ENCODE data around the gene PTGFRN. TPM values are rescaled to one million over a fixed set of nuclear protein-coding genes. Genes with fewer than 3 reads are reported as not detected.
"Not testable (repeated sequence)": the region's sequence is repeated elsewhere in the genome, so short reads cannot be mapped to it uniquely, and the experiment has no call there.

Gene PTGFRN
- total RNA-seq, 1 donor from 2014 or later, result 38.0 TPM

GRCh38 chr1:116956378-116956777 lies 46.7 kb downstream of the PTGFRN start:
- Mint-ChIP-seq H3K4me1 (ENCODE audit: low read depth) (no peaks in the 10 kb centered on the region), H3K27me3 (ENCODE audit: insufficient read depth) (no peaks in the 10 kb centered on the region), H3K36me3 (ENCODE audit: low read depth) (peaks cover 4% of the 10 kb centered on the region), H3K27ac (no peak overlapping the region), H3K9me3 (no peaks in the 10 kb centered on the region), H3K4me3 (no peak overlapping the region)
- intact Hi-C loops (cut with micrococcal nuclease), result no loop called here
- no peak for DNase-seq (ENCODE audit: low spot score)

GRCh38 chr1:116957646-116958045 lies 47.9 kb downstream of the PTGFRN start:
- H3K9me3 Mint-ChIP-seq, result no peaks in the 10 kb centered on the region
- no peaks in the 10 kb centered on the region for H3K4me1 Mint-ChIP-seq (ENCODE audit: low read depth)
- intact Hi-C loops (cut with micrococcal nuclease), result no loop called here
- no peak overlapping the region for H3K27ac Mint-ChIP-seq
- no peaks in the 10 kb centered on the region for H3K27me3 Mint-ChIP-seq (ENCODE audit: insufficient read depth)
- no peaks in the 10 kb centered on the region for H3K36me3 Mint-ChIP-seq (ENCODE audit: low read depth)
- no peak overlapping the region for H3K4me3 Mint-ChIP-seq
- DNase-seq (ENCODE audit: low spot score), result no peak

- H3K9me3 Mint-ChIP-seq, result no peaks in the 10 kb centered on the region
- H3K27me3 Mint-ChIP-seq (ENCODE audit: insufficient read depth), result no peaks in the 10 kb centered on the region
- H3K27ac Mint-ChIP-seq, result no peak overlapping the region
- DNase-seq (ENCODE audit: low spot score), result no peak
- intact Hi-C loops (cut with micrococcal nuclease), result no loop called here
- no peak overlapping the region for H3K4me3 Mint-ChIP-seq
- H3K36me3 Mint-ChIP-seq (ENCODE audit: low read depth), result no peaks in the 10 kb centered on the region
- H3K4me1 Mint-ChIP-seq (ENCODE audit: low read depth), result no peaks in the 10 kb centered on the region
These were observed 48.4 kb downstream of the PTGFRN start for GRCh38 chr1:116958110-116958509.

- Mint-ChIP-seq H3K27me3 (ENCODE audit: insufficient read depth) (no peaks in the 10 kb centered on the region), H3K36me3 (ENCODE audit: low read depth) (no peaks in the 10 kb centered on the region), H3K27ac (peak overlapping the region; percentile 11), H3K9me3 (no peaks in the 10 kb centered on the region), H3K4me3 (no peak overlapping the region), H3K4me1 (ENCODE audit: low read depth) (no peaks in the 10 kb centered on the region)
- intact Hi-C loops (cut with micrococcal nuclease), result no loop called here
- no peak for DNase-seq (ENCODE audit: low spot score)
These were observed 49.3 kb downstream of the PTGFRN start for GRCh38 chr1:116958977-116959376.

- Mint-ChIP-seq H3K27ac (no peak overlapping the region), H3K4me3 (no peak overlapping the region), H3K4me1 (ENCODE audit: low read depth) (no peaks in the 10 kb centered on the region), H3K36me3 (ENCODE audit: low read depth) (peaks cover 2% of the 10 kb centered on the region), H3K9me3 (no peaks in the 10 kb centered on the region), H3K27me3 (ENCODE audit: insufficient read depth) (no peaks in the 10 kb centered on the region)
- intact Hi-C loops (cut with micrococcal nuclease), result no loop called here
- no peak for DNase-seq (ENCODE audit: low spot score)
These were observed 51.9 kb downstream of the PTGFRN start for GRCh38 chr1:116961606-116962005.

- Mint-ChIP-seq H3K9me3 (no peaks in the 10 kb centered on the region), H3K27me3 (ENCODE audit: insufficient read depth) (no peaks in the 10 kb centered on the region), H3K27ac (no peak overlapping the region), H3K4me3 (no peak overlapping the region), H3K4me1 (ENCODE audit: low read depth) (no peaks in the 10 kb centered on the region), H3K36me3 (ENCODE audit: low read depth) (peaks cover 4% of the 10 kb centered on the region)
- intact Hi-C loops (cut with micrococcal nuclease), result no loop called here
- DNase-seq (ENCODE audit: low spot score), result no peak
These were observed 53.4 kb downstream of the PTGFRN start for GRCh38 chr1:116962987-116963639.

GRCh38 chr1:116966791-116967190 lies 57.1 kb downstream of the PTGFRN start:
- Mint-ChIP-seq H3K4me3 (no peak overlapping the region), H3K4me1 (ENCODE audit: low read depth) (no peaks in the 10 kb centered on the region), H3K9me3 (no peaks in the 10 kb centered on the region), H3K36me3 (ENCODE audit: low read depth) (peaks cover 8% of the 10 kb centered on the region), H3K27ac (no peak overlapping the region), H3K27me3 (ENCODE audit: insufficient read depth) (no peaks in the 10 kb centered on the region)
- intact Hi-C loops (cut with micrococcal nuclease), result loop anchor here (5.0 kb wide), 1 partner anchor 34 kb away; no protein-coding TSS in a partner anchor
- DNase-seq (ENCODE audit: low spot score), result no peak

GRCh38 chr1:116968724-116969123 lies 59.0 kb downstream of the PTGFRN start:
- no peaks in the 10 kb centered on the region for H3K27me3 Mint-ChIP-seq (ENCODE audit: insufficient read depth)
- H3K36me3 Mint-ChIP-seq (ENCODE audit: low read depth), result peaks cover 10% of the 10 kb centered on the region
- no peak for DNase-seq (ENCODE audit: low spot score)
- no peak overlapping the region for H3K4me3 Mint-ChIP-seq
- H3K4me1 Mint-ChIP-seq (ENCODE audit: low read depth), result no peaks in the 10 kb centered on the region
- no peak overlapping the region for H3K27ac Mint-ChIP-seq
- intact Hi-C loops (cut with micrococcal nuclease), result loop anchor here (5.0 kb wide), 1 partner anchor 36 kb away; no protein-coding TSS in a partner anchor
- no peaks in the 10 kb centered on the region for H3K9me3 Mint-ChIP-seq

- no peak overlapping the region for H3K4me3 Mint-ChIP-seq
- intact Hi-C loops (cut with micrococcal nuclease), result no loop called here
- H3K9me3 Mint-ChIP-seq, result no peaks in the 10 kb centered on the region
- no peak overlapping the region for H3K27ac Mint-ChIP-seq
- peaks cover 18% of the 10 kb centered on the region for H3K36me3 Mint-ChIP-seq (ENCODE audit: low read depth)
- no peak for DNase-seq (ENCODE audit: low spot score)
- no peaks in the 10 kb centered on the region for H3K4me1 Mint-ChIP-seq (ENCODE audit: low read depth)
- H3K27me3 Mint-ChIP-seq (ENCODE audit: insufficient read depth), result no peaks in the 10 kb centered on the region
These were observed 61.6 kb downstream of the PTGFRN start for GRCh38 chr1:116971258-116971860.

GRCh38 chr1:116971965-116972673 lies 62.4 kb downstream of the PTGFRN start:
- Mint-ChIP-seq H3K27ac (no peak overlapping the region), H3K4me3 (no peak overlapping the region), H3K27me3 (ENCODE audit: insufficient read depth) (no peaks in the 10 kb centered on the region), H3K36me3 (ENCODE audit: low read depth) (peaks cover 18% of the 10 kb centered on the region), H3K4me1 (ENCODE audit: low read depth) (no peaks in the 10 kb centered on the region), H3K9me3 (no peaks in the 10 kb centered on the region)
- intact Hi-C loops (cut with micrococcal nuclease), result no loop called here
- no peak for DNase-seq (ENCODE audit: low spot score)

GRCh38 chr1:116972674-116973030 lies 62.9 kb downstream of the PTGFRN start:
- no peaks in the 10 kb centered on the region for H3K9me3 Mint-ChIP-seq
- H3K4me3 Mint-ChIP-seq, result no peak overlapping the region
- H3K36me3 Mint-ChIP-seq (ENCODE audit: low read depth), result peaks cover 20% of the 10 kb centered on the region
- H3K4me1 Mint-ChIP-seq (ENCODE audit: low read depth), result no peaks in the 10 kb centered on the region
- no peak for DNase-seq (ENCODE audit: low spot score)
- no peaks in the 10 kb centered on the region for H3K27me3 Mint-ChIP-seq (ENCODE audit: insufficient read depth)
- intact Hi-C loops (cut with micrococcal nuclease), result no loop called here
- no peak overlapping the region for H3K27ac Mint-ChIP-seq

GRCh38 chr1:116980309-116980708 lies 70.6 kb downstream of the PTGFRN start:
- H3K27ac Mint-ChIP-seq; H3K9me3 Mint-ChIP-seq; DNase-seq (ENCODE audit: low spot score); intact Hi-C loops (cut with micrococcal nuclease); H3K4me3 Mint-ChIP-seq; H3K27me3 Mint-ChIP-seq (ENCODE audit: insufficient read depth): not testable (repeated sequence)
- peaks cover 14% of the 10 kb centered on the region for H3K36me3 Mint-ChIP-seq (ENCODE audit: low read depth)
- peaks cover 14% of the 10 kb centered on the region for H3K4me1 Mint-ChIP-seq (ENCODE audit: low read depth)

GRCh38 chr1:116981521-116982037 lies 71.9 kb downstream of the PTGFRN start:
- Mint-ChIP-seq H3K9me3 (peaks cover 3% of the 10 kb centered on the region), H3K4me1 (ENCODE audit: low read depth) (peaks cover 19% of the 10 kb centered on the region), H3K4me3 (no peak overlapping the region), H3K36me3 (ENCODE audit: low read depth) (peaks cover 10% of the 10 kb centered on the region), H3K27ac (no peak overlapping the region), H3K27me3 (ENCODE audit: insufficient read depth) (no peaks in the 10 kb centered on the region)
- intact Hi-C loops (cut with micrococcal nuclease), result no loop called here
- DNase-seq (ENCODE audit: low spot score), result no peak
